Kidney glomerular epithelial cell (primary cell): ENCODE results near the gene LMX1A.

Experiments
- DNase-seq: peaks from one replicate; lab custom pipeline; 2025; lab: John Stamatoyannopoulos, UW

LMX1A gene

DNA sequence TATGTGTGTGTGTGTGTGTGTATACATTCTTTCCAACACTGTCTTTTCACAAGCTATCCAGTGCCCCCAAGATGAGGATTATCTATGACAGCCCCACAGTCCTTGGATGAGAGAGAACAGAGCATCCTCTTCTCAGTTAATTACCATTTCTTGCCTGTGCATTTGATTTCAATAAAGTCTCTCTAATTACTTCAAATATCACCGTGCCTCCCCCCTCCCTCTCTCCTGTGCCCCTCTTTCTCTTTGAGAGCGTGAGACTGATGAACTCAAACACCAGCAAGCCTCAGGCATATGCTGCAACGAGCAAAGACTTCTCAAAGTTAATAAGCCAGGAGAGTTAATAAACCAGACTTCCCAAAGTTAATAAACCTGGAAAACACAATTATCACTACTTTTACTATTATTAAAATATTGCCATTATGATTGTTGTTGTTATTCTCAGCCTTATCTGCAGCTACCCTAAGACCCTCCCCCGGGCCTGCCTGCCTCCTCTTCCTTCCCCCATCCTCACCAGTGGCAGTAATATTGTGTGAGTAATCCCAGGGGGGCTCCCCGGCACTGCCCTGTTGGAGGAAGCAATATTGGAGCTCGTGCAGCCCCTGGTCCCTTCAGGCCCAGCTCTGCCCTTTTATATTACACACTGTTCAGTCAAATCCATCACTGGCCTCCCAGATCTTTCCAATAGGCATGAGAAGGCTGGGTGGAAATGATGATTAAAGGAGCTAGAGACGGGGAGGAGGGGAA is 30.9 kb downstream of the LMX1A start:
- DNase-seq = no peak

DNA sequence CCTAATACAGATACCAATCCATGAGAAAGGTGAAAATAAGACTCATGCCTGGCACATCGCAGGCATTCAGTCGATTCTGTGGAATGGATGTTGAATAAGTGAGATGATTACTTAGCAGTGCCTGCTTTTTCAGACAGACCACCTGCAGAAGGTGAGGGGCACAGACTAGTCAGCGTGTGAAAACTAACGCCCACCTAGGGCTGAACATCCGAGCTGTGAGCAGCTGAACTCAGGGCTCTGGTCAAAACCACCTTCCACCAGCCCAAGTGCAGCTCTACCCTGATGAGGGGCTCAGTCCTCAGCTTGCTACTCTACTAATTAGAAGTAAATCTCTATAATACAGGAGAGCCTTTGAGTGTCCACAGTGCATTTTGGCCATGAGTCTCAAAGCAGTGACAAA is 32.5 kb downstream of the LMX1A start:
- no peak for DNase-seq

DNA sequence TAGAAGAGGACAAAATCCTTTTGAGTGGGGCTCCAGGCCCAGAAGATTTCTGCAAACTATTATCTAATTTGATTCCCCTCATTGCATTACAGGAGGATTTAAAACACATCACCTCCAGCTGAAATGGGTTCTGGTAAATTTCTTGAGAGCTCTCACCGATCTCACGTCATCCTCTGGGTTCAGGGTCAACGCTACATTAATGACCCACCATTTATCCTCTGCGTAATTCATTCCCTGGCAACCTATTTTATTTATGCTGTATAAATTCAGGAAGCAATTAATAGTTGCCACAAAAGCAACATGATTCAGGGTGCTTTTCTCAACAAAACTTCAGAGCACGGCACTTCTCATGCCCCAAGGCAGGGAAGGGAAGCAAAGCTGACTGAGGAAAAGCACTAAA is 38.9 kb downstream of the LMX1A start:
- DNase-seq = no peak

- DNase-seq = no peak
These were observed 40.3 kb downstream of the LMX1A start for GRCh38 chr1:165316153-165316772.

GRCh38 chr1:165315481-165315880 is 41.0 kb downstream of the LMX1A start:
- no peak for DNase-seq

DNA sequence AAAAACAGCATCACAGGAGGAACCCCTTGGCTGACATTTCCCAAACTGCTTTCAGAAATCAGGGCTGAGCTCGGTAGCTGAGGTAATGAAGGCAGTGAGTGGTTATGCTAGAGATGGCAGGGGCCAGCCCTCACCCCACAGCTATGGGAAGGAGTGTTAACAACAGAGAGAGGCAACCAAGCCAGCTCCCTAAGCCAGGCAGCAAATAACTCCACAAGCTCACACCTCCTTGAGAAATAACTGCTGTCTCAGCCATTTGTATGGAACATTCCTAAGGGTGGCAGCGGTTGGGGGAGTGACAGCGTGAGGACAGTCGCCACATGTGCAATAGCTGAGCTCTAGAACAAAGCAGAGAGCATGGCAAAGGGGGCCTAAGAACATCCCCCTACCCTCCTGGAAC is 42.6 kb downstream of the LMX1A start:
- no peak for DNase-seq

GRCh38 chr1:165312591-165312990 is 43.9 kb downstream of the LMX1A start:
- DNase-seq = no peak

DNA sequence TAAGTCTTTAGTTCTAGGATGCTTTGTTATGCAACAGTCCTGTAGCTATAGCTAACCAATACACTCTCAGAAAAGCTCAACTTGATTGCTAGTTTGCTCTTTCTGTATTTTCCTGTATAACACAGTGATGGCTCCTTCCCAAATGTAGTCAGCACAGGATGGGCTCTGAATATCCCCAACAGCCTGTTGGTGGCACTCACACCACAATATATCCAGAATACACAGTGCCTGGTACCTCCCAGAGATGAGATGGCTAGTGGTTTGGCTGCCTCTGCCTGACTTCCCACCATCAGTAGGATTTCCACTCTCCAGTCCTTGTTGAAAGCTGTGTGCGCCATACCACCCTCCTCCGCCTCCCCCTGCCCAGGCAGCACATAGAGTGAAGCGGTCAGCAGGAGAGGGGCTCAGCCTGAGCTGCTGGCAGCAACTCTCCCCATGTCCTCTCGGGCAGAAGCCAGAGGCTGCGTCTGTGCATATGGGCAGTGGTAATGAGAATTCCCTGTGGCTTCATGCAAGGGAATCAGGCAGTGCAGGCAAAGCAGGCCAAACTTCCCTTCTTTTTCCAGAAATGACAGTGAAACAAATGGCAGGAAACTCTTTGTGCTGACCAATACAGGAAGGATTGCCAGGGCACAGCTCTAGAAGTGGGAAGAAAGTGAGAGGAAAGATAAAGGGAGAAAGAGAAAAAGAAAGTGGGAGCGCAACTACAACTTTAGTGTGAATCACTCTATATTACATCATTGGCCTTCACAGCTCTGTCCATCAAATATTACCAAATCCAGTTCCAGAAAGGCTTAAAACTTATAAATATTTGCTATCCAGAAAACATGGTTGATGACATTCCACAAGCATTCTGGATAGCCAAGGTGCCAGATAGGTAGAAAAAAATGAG is 49.7 kb downstream of the LMX1A start:
- DNase-seq = no peak

DNA sequence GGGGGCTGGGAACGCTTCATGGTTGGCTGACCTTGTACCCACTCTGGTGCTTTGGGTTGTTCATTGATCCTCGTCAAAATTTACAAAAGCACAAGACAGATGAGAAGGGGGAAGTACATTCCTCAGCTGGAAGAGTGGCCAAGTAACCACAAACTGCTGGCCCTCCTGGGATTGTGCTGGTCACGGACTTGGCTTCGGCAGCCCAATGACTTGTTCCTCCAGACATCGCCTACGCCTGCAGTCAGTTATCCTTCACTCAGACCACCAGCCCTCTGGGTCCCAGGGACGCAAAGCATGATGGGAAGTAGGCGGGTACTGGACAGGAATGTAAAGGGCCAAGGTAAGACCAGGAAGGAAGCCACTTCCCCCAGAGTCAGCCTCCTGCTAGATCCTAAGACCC is 53.1 kb downstream of the LMX1A start:
- no peak for DNase-seq

DNA sequence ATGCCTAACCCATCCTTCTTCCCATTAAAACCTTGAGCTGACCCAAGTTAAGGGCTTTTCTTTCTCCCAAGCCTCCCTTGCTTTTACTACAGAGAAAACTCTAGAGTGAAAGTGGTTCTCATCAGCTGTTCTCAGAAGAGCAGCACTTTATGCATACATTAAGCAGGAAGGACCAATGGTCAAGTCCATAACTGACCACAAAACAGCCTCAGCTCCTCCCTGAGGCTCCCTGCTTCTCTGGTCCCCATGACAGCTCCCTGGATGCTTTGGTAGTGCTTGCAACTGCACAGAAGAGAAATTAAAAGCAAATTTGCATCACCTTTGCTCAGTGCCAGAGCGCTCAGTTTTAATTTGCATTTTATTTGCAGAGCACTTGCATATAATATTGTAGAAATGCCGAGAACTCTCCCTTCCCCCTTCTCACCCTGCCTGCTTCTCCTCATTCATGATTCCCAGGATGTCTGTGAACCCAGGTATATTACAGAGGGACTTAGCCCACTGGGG is 56.1 kb downstream of the LMX1A start:
- DNase-seq = no peak

DNA sequence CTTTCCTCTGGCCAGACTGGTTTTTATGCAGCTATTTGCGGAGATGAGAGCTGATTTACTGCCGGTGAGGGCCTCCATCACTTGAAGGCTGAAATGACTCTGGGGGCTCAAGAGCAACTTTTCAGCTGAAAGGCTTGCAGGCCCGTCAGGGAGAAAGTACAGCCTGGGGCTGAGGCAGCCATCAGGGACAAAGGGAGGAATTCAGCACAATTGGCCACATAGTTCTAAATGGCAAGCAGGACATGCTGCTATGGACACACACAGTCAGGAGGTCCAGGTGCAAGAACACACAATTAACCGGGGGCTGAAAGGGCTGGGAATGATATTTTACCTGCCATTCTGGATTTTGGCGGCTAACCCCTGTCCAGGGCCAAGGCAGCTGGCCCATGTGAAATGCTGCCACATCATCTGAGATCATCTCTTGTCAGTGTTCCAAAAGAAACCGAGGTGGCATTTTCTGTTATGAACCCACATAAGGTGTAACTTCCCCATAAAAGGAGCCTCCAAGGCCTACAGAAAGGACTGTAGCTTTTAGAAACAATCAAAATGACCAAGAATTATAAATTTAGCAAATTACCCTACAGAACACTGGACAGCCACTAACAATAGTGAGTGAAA is 58.2 kb downstream of the LMX1A start:
- no peak for DNase-seq

DNA sequence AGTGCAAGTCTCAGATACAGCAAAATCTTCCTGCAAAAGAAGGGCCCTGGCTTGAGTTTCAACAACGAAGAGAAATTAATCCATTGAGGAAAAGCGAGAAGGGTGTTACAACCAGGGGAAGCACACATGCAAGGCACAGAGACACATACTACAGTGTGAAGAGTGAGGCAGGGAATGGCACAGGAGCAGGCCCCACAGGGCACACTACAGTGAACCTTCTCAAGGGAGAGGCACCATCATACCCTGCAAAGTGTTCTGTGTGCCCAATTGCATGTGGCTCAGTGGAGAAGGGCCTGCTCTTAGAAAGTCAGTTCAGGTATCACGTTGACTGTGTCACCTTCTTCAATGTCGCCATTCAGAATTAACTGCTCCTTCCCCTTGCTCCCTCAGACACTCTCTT is 60.3 kb downstream of the LMX1A start:
- no peak for DNase-seq

DNA sequence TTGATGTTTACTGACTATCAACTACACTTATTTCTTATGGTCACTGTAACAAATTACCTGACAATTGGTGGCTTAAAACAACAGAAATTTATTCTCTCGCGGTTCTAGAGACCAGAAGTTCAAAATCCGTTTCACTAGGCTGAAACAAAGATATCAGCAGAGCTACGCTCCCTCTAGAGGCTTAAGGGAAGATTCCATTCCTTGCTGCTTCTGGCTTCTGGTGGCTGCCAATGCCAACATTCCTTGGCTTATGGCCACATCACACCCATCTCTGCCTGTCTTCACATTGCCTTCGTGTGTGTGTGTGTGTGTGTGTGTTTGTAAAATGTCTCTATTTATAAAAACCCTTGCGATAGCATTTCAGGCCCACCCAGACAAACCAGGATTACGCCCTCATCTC is 66.4 kb downstream of the LMX1A start:
- no peak for DNase-seq

DNA sequence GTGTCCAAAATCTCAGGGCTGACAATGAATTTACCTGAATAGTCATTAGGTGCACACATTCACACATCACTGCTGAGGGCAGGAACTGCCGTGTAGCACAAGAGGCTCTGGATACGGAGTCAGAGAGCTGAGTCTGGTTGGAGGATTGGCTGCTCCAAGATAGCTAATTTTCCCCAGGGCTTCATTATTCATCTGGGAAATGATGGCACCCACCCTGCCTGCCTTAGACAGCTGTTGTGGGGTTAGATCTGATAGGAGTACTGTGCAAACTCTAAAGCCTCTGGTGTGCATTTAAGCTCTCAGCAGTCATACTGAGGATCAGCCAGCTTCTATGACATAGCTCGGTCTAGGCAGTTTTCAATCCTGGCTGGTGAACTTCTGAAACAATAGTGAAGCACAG is 67.0 kb downstream of the LMX1A start:
- no peak for DNase-seq

DNA sequence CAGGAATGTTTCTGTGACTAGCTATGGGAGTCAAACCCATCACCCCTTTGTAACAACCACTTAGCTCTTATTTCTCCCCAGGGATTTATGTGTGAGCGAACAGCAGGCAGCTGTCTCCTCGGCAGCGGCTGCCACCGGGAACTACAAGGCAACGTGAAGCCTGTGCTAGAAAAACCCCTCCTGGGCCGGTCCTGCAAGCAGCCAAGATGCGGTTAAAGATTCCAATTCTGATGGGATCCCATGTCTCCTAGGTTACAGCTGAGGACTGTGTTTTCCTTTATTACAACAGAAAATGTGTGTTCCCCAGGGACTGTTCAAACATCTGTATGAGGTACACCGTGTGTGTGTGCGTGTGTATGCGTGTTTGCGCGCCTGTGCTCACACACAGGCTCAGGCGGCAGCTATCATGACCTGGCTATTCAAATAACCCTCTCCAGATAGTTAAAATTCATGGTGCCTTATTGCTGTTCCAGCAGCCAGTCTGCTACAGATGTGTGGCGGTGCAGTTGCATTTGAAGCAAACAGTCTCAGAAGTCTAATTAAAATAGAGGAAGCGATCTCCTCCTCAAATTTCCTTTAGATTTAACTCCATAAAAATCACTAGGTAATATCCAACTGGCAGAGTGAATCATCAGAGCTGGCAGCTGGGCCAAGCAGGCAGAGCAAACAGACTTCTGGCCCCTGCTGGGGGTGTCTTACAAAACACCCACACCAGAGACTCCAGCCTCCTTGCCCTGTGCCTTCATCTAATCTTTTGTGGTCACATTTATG is 68.0 kb downstream of the LMX1A start:
- no peak for DNase-seq

GRCh38 chr1:165287781-165288180 is 68.7 kb downstream of the LMX1A start:
- DNase-seq = no peak

GRCh38 chr1:165287329-165287728 is 69.2 kb downstream of the LMX1A start:
- no peak for DNase-seq

- no peak for DNase-seq
These were observed 72.1 kb downstream of the LMX1A start for GRCh38 chr1:165284454-165284853.

- no peak for DNase-seq
These were observed 75.2 kb downstream of the LMX1A start for GRCh38 chr1:165281207-165281901.

- no peak for DNase-seq
These were observed 76.6 kb downstream of the LMX1A start for GRCh38 chr1:165279882-165280281.

GRCh38 chr1:165276314-165276713 is 80.2 kb downstream of the LMX1A start:
- DNase-seq = no peak
